ENCODE measurements around the gene ZNF654. TPM values are rescaled to one million over a fixed set of nuclear protein-coding genes. Genes with fewer than 3 reads are reported as not detected.

ZNF654 gene
- polyA plus RNA-seq, 1 donor from 2014 or later, result 20.4 TPM

- H3K9me2 ChIP-seq (ENCODE audit: insufficient read depth, low read length), result no peaks in the 10 kb centered on the region
- peak; percentile 38 for TF ChIP-seq POLR2AphosphoS5 (IDR thresholded peaks at IDR 0.05)
- TF ChIP-seq EP300 (conservative IDR thresholded peaks at IDR 0.05; ENCODE audit: poor library complexity, severe bottlenecking), result peak; percentile 74
- TF ChIP-seq RAD21 (conservative IDR thresholded peaks at IDR 0.05), result no peak
- no peak overlapping the region for H2AFZ ChIP-seq (ENCODE audit: low read depth, low read length)
- no peaks in the 10 kb centered on the region for H3F3A ChIP-seq (ENCODE audit: insufficient read depth, low read length, poor library complexity, severe bottlenecking)
- H3K27me3 ChIP-seq (ENCODE audit: insufficient read depth, low read depth, low read length), result no peaks in the 10 kb centered on the region
- H3K36me3 ChIP-seq (ENCODE audit: insufficient read depth, low read length), result no peaks in the 10 kb centered on the region
- H3K79me2 ChIP-seq (replicated peaks; ENCODE audit: insufficient read depth, low read length), result no peaks in the 10 kb centered on the region
- no peak overlapping the region for H3K27ac ChIP-seq (ENCODE audit: low read length)
- no peaks in the 10 kb centered on the region for H3K9me3 ChIP-seq (ENCODE audit: low read length)
- no peak overlapping the region for H3K4me3 ChIP-seq (ENCODE audit: low read length)
- H3K9ac ChIP-seq (ENCODE audit: low read length), result no peak overlapping the region
- H4K20me1 ChIP-seq (ENCODE audit: insufficient read depth), result no peaks in the 10 kb centered on the region
- no peak overlapping the region for H3K4me2 ChIP-seq (ENCODE audit: low read length)
Observed at GRCh38 chr3:88025001-88025552, 34.0 kb upstream of the ZNF654 start.

GRCh38 chr3:88028876-88029275 is 30.2 kb upstream of the ZNF654 start:
- no peaks in the 10 kb centered on the region for H3K36me3 ChIP-seq (ENCODE audit: insufficient read depth, low read length)
- no peaks in the 10 kb centered on the region for H3K9me3 ChIP-seq (ENCODE audit: low read length)
- H2AFZ ChIP-seq (ENCODE audit: low read depth, low read length), result no peak overlapping the region
- no peak overlapping the region for H3K4me3 ChIP-seq (ENCODE audit: low read length)
- H3K79me2 ChIP-seq (replicated peaks; ENCODE audit: insufficient read depth, low read length), result no peaks in the 10 kb centered on the region
- no peaks in the 10 kb centered on the region for H3F3A ChIP-seq (ENCODE audit: insufficient read depth, low read length, poor library complexity, severe bottlenecking)
- H3K9me2 ChIP-seq (ENCODE audit: insufficient read depth, low read length), result no peaks in the 10 kb centered on the region
- no peak overlapping the region for H3K4me2 ChIP-seq (ENCODE audit: low read length)
- no peak overlapping the region for H3K27ac ChIP-seq (ENCODE audit: low read length)
- H4K20me1 ChIP-seq (ENCODE audit: insufficient read depth), result no peaks in the 10 kb centered on the region
- H3K9ac ChIP-seq (ENCODE audit: low read length), result no peak overlapping the region
- TF ChIP-seq EZH2 (IDR thresholded peaks at IDR 0.05; ENCODE audit: borderline replicate concordance, insufficient read depth, low read length, poor library complexity, severe bottlenecking) (no peak), MXI1 (conservative IDR thresholded peaks at IDR 0.05; ENCODE audit: poor library complexity, severe bottlenecking) (no peak), CTCF (IDR thresholded peaks at IDR 0.05; ENCODE audit: poor library complexity, severe bottlenecking) (no peak), TAF1 (IDR thresholded peaks at IDR 0.05; ENCODE audit: low read depth) (no peak), POLR2AphosphoS5 (IDR thresholded peaks at IDR 0.05) (no peak), EP300 (conservative IDR thresholded peaks at IDR 0.05; ENCODE audit: poor library complexity, severe bottlenecking) (no peak), REST (IDR thresholded peaks at IDR 0.05; ENCODE audit: borderline replicate concordance) (no peak), SMC3 (conservative IDR thresholded peaks at IDR 0.05; ENCODE audit: poor library complexity) (no peak), RAD21 (conservative IDR thresholded peaks at IDR 0.05) (no peak)
- H3K27me3 ChIP-seq (ENCODE audit: insufficient read depth, low read depth, low read length), result no peaks in the 10 kb centered on the region
